ENCODE measurements around the gene SEC23IP.

The SEC23IP gene

DNA sequence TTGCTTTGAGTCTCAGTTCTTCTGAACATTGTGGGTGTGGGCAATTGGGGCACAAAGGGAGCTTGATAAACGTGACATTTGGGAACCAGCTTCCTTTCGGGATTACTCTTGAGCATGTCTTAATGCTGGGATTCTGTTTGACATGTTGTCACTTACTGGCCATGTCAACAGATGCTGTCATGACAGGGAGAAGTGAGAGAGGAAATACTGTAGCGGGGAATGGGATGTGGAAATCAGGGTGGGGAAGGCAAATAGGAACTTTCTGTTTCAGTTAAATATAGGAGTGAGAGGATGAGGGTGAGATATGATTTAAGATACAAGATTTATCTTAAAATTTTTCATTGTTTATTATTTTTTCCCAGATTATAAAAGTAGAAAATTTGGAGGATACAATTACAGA is 83.9 kb downstream of the SEC23IP start:
- ChIA-PET POLR2A (no interaction called here), CTCF (no interaction called here)
- DNase-seq (ENCODE audit: extremely low spot score): no peak
- TF ChIP-seq, protein P1, sequence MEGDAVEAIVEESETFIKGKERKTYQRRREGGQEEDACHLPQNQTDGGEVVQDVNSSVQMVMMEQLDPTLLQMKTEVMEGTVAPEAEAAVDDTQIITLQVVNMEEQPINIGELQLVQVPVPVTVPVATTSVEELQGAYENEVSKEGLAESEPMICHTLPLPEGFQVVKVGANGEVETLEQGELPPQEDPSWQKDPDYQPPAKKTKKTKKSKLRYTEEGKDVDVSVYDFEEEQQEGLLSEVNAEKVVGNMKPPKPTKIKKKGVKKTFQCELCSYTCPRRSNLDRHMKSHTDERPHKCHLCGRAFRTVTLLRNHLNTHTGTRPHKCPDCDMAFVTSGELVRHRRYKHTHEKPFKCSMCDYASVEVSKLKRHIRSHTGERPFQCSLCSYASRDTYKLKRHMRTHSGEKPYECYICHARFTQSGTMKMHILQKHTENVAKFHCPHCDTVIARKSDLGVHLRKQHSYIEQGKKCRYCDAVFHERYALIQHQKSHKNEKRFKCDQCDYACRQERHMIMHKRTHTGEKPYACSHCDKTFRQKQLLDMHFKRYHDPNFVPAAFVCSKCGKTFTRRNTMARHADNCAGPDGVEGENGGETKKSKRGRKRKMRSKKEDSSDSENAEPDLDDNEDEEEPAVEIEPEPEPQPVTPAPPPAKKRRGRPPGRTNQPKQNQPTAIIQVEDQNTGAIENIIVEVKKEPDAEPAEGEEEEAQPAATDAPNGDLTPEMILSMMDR (IDR thresholded peaks at IDR 0.05; ENCODE audit: control extremely low read depth, extremely low read depth, low read depth, missing control alignments): no peak

DNA sequence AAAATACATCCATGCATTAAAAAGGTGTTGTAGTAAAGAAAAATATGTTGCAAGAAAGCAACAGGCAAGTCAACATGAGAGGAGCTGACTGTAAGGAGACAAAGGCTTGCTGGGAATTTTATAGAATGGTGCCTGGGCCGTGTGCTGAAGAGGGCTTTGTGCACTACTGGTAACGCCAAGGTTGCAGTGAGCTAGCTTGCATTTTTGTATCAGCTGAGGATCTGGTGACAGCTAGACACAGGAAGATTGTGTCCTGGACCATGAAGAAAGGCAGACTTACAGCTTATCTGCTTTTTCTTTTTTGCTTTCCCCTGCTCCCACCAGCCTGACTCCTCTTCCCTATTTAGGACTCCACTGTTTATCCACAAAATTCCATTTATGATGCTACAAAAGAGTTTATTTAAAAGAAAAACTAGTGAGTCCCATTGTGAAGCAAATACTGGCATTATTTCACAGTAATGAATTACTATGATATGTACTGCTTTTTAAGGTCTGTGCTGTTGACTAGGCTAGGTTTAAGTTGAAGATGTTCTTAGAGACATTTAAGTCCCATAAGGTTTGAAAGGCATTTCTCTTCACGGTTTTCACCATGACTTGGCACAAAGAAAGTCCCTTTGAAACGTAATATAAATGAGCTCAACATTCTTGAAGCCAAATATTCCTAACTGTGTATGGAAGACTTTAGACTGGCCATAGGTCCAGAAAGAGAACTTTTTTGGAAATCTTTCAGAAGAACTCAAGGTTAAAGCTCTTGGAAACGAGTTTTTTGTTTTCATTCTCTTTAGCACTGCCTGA is 88.6 kb downstream of the SEC23IP start:
- ChIA-PET POLR2A (no interaction called here), CTCF (interaction anchor here (1.0 to 1.4 kb wide), 3 partner anchors 9 to 31 kb away, joined by 3 read pairs; no protein-coding TSS in a partner anchor)
- DNase-seq (ENCODE audit: extremely low spot score): no peak
- TF ChIP-seq, protein P1 (IDR thresholded peaks at IDR 0.05; ENCODE audit: control extremely low read depth, extremely low read depth, low read depth, missing control alignments): no peak

DNA sequence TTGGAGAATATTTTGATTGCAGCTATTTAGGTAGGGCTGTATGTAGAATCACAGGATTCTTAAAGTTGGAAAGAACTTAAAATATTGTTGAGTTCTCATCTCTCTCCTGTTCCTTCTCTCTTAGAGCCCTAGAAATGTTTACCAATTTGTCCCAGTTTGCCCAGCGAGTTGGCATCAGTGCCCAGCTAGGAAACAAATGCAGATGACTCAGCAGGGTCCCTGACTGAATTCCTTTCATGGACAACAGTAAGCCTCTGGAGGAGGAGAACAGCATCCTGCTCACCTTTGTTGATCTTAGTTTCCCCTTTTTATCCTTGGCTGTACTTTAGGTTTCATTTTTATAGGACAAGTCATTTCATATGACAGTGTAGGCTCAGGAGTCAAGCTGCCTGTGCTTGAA is 89.3 kb downstream of the SEC23IP start:
- DNase-seq (ENCODE audit: extremely low spot score): no peak
- POLR2A ChIA-PET: no interaction called here
- TF ChIP-seq, protein P1 (IDR thresholded peaks at IDR 0.05; ENCODE audit: control extremely low read depth, extremely low read depth, low read depth, missing control alignments): no peak
- CTCF ChIA-PET: interaction anchor here (1.0 to 1.4 kb wide), 3 partner anchors 9 to 31 kb away, joined by 3 read pairs; no protein-coding TSS in a partner anchor

GRCh38 chr10:119988333-119988732 is 95.8 kb downstream of the SEC23IP start:
- no peak for DNase-seq (ENCODE audit: extremely low spot score)
- POLR2A ChIA-PET: no interaction called here
- TF ChIP-seq, protein P1 (IDR thresholded peaks at IDR 0.05; ENCODE audit: control extremely low read depth, extremely low read depth, low read depth, missing control alignments): no peak
- CTCF ChIA-PET: no interaction called here

DNA sequence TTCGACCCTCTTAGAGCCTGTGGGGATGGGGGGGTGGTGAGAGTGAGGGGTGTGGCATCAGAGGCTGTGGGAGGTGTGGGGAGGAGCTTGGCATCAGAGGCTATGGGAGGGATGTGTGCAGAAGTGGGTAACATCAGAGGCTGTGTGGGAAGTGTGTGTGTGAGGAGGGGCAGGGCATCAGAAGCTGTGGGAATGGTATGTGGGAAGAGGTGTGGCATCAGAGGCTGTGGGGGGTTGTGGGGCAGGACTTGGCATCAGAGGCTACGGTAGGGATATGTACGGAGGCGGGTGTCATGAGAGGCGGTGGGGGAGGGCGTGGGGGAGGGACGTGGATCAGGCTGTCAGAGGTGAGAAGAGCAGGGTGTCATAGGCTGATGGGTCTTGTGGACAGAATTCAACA is 97.4 kb downstream of the SEC23IP start:
- POLR2A ChIA-PET: no interaction called here
- CTCF ChIA-PET: interaction anchor here (1.2 kb wide), 1 partner anchor 9 kb away, joined by 3 read pairs; no protein-coding TSS in a partner anchor
- TF ChIP-seq, protein P1 (IDR thresholded peaks at IDR 0.05; ENCODE audit: control extremely low read depth, extremely low read depth, low read depth, missing control alignments): no peak
- DNase-seq (ENCODE audit: extremely low spot score): no peak

- no peak for DNase-seq (ENCODE audit: extremely low spot score)
- ChIA-PET POLR2A (no interaction called here), CTCF (interaction anchor here (1.2 kb wide), 1 partner anchor 10 kb away, joined by 3 read pairs; no protein-coding TSS in a partner anchor)
- TF ChIP-seq, protein P1 (IDR thresholded peaks at IDR 0.05; ENCODE audit: control extremely low read depth, extremely low read depth, low read depth, missing control alignments): no peak
These were observed 98.5 kb downstream of the SEC23IP start for GRCh38 chr10:119991066-119991465.
